ENCODE results near the gene LHFPL5.

The LHFPL5 gene

DNA sequence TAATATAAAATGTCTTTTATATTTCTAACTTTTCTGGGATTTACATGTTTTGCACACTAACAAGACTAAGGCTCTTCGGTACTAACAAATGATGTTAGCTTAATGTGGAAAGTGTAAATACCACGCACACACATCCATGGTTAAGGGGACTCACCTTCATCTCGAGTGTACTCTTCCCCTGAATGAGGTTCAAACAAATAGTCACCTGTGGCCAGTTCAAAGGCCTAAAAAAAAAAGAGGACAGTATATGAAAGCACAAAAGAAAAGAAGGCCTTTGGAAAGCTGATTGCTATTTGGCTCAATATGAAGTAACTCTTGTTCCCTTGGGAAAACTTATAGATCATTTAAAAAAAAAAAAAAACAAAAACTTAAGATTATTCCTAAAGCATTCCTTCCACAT is 37.2 kb downstream of the LHFPL5 start:
- no peak for DNase-seq (ENCODE audit: low read depth)
- TF ChIP-seq, protein P1, sequence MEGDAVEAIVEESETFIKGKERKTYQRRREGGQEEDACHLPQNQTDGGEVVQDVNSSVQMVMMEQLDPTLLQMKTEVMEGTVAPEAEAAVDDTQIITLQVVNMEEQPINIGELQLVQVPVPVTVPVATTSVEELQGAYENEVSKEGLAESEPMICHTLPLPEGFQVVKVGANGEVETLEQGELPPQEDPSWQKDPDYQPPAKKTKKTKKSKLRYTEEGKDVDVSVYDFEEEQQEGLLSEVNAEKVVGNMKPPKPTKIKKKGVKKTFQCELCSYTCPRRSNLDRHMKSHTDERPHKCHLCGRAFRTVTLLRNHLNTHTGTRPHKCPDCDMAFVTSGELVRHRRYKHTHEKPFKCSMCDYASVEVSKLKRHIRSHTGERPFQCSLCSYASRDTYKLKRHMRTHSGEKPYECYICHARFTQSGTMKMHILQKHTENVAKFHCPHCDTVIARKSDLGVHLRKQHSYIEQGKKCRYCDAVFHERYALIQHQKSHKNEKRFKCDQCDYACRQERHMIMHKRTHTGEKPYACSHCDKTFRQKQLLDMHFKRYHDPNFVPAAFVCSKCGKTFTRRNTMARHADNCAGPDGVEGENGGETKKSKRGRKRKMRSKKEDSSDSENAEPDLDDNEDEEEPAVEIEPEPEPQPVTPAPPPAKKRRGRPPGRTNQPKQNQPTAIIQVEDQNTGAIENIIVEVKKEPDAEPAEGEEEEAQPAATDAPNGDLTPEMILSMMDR (IDR thresholded peaks at IDR 0.05; ENCODE audit: insufficient read depth, low read depth, low read length, missing control alignments) = no peak
- no peak overlapping the region for H3K4me3 ChIP-seq (ENCODE audit: low read length)

DNA sequence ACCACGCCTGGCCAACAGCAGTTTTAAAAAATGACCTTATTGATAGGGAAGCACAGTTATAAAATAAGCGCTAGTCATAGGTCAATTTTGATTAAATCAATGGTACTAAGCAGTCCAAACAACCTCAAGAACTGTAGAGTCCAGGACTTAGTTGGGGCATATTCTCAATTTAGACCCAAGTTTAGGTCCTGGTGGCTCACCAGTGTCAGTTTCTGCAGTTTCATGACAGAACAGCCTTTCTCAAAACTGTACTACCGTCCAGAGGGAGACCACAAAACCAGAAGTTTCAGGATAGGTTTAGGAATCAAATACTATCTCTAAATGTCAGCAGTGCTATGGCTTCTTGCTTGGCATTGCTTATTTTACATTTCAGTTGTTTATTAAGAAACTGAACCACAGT is 39.1 kb downstream of the LHFPL5 start:
- DNase-seq (ENCODE audit: low read depth) = no peak
- TF ChIP-seq, protein P1 (IDR thresholded peaks at IDR 0.05; ENCODE audit: insufficient read depth, low read depth, low read length, missing control alignments) = no peak
- H3K4me3 ChIP-seq (ENCODE audit: low read length) = no peak overlapping the region

DNA sequence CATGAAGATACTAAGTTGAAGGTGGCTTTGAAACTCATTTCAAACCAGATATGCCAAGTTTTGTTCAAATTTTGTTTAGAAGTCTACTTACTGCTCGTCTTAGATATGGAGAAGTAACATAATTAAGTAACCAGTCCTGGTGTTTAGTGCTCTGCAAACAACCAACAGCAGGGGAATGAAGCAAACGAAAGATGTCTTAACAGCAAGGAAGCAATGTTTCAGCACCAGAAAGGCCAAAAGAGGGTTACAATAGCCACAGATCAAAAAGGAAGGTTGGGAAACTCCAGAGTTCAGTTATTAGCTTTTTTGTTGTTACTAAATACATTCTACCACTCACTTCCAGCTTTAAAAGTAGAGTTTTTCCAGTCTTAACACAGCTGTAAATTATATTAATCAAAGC is 45.1 kb downstream of the LHFPL5 start:
- TF ChIP-seq, protein P1 (IDR thresholded peaks at IDR 0.05; ENCODE audit: insufficient read depth, low read depth, low read length, missing control alignments) = no peak
- H3K4me3 ChIP-seq (ENCODE audit: low read length) = no peak overlapping the region
- no peak for DNase-seq (ENCODE audit: low read depth)

DNA sequence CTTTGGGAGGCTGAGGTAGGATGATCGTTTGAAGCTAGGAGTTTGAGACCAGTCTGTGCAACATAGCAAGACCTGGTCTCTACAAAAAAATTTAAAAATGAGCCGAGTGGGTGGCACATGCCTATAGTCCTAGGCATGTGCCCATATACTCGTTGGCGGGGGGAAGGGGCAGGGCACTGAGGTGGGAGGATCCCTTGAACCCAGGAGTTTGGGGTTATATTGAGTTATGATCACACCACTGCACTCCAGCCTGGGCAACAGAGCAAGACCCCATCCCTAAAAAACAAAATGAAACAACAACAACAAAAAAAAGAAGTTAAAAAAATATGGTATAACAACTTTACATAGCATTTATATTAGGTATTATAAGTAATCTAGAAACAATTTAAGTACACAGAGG is 47.8 kb downstream of the LHFPL5 start:
- H3K4me3 ChIP-seq (ENCODE audit: low read length) = no peak overlapping the region
- no peak for DNase-seq (ENCODE audit: low read depth)
- TF ChIP-seq, protein P1 (IDR thresholded peaks at IDR 0.05; ENCODE audit: insufficient read depth, low read depth, low read length, missing control alignments) = no peak

DNA sequence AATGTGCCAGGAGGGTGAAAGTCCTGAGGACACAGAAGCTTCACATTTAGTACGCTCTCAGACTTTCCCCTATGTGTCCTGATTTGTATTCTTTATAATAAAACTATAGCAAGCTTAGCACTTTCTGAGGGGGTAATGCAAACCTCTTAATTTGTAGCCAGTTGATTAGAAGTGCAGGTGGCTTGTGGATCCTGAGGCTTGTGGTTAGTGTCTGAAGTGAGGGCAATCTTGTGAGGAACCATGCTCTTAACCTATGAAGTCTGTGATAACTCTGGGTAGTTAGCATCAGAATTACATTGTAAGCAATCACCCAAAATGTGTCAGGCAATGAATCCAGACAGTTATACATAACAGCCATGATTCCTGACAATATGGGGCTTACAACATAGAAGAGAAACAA is 51.1 kb downstream of the LHFPL5 start:
- TF ChIP-seq, protein P1 (IDR thresholded peaks at IDR 0.05; ENCODE audit: insufficient read depth, low read depth, low read length, missing control alignments) = no peak
- DNase-seq (ENCODE audit: low read depth) = no peak
- H3K4me3 ChIP-seq (ENCODE audit: low read length) = no peak overlapping the region

DNA sequence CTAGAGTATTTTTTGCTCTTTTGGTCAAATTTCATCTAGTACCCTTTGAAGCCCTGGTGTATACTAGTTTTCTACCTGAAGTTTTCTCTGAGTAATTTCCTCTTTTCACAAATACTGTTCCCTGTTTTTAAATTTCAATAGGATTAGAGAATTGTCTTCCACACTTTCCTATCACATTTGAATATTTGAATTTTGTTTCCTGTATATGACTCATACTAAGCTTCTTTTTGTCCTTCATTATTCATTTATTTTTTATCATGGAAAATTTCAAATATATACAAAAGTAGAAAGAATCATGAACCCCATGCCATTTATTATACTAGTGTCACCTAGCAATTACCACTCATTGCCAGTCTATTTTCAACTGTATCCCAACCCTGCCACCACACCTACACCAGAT is 52.7 kb downstream of the LHFPL5 start:
- H3K4me3 ChIP-seq (ENCODE audit: low read length) = no peak overlapping the region
- DNase-seq (ENCODE audit: low read depth) = no peak
- TF ChIP-seq, protein P1 (IDR thresholded peaks at IDR 0.05; ENCODE audit: insufficient read depth, low read depth, low read length, missing control alignments) = no peak

DNA sequence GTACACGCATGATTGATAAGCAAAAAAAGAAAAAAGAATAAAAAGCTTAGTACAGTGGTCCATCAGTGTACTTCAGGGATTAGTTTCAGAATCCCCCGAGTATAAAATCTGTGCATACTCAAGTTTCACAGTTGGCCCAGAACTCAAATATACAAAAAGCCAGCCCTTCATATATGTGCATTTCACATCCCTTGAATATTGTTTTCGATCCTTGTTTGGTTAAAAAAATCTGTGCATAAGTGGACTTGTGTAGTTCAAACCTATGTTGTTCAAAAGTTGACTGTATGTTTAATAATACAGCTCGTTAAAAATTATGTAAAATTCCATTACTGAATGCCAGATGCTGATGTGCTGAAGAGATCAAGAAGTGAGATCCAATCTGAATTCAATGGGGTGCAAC is 54.2 kb downstream of the LHFPL5 start:
- DNase-seq (ENCODE audit: low read depth) = no peak
- TF ChIP-seq, protein P1 (IDR thresholded peaks at IDR 0.05; ENCODE audit: insufficient read depth, low read depth, low read length, missing control alignments) = no peak
- H3K4me3 ChIP-seq (ENCODE audit: low read length) = no peak overlapping the region
